Inflammatory macrophage treated with lipopolysaccharide for 1 hour (primary cell): ENCODE results near the gene CLIP2.
"Not testable (repeated sequence)": the region's sequence is repeated elsewhere in the genome, so short reads cannot be mapped to it uniquely, and the experiment has no call there.

Source experiments
- DNase-seq, 2 donors: peaks; one replicate each; pipeline ENCODE4 v3.0.0-alpha.2; 2020 to 2022

Gene CLIP2

GRCh38 chr7:74289018-74289658 lies at the start of gene CLIP2:
Gene CLIP2, plus strand, starts transcription at chr7:74289407. Its CDS starts 28,140 bp downstream, at chr7:74317547.
- DNase-seq, result peak; percentile 68 to 82

- DNase-seq, result no peak
Measured at GRCh38 chr7:74240482-74240881, 48.7 kb upstream of the CLIP2 start.

- DNase-seq, result no peak
Measured at GRCh38 chr7:74242122-74242443, 47.1 kb upstream of the CLIP2 start.

- DNase-seq, result no peak
Measured at GRCh38 chr7:74246497-74246896, 42.7 kb upstream of the CLIP2 start.

GRCh38 chr7:74248156-74248555 lies 41.1 kb upstream of the CLIP2 start:
- no peak for DNase-seq

- DNase-seq, result not testable (repeated sequence)
Measured at GRCh38 chr7:74249058-74249457, 40.1 kb upstream of the CLIP2 start.

GRCh38 chr7:74252893-74253292 lies 36.3 kb upstream of the CLIP2 start:
- no peak for DNase-seq

- no peak for DNase-seq
Measured at GRCh38 chr7:74253331-74253730, 35.9 kb upstream of the CLIP2 start.

- DNase-seq, result peak in 1 of 2 donors; percentile 28
Measured at GRCh38 chr7:74253835-74254128, 35.4 kb upstream of the CLIP2 start.

GRCh38 chr7:74254129-74254857 lies 34.9 kb upstream of the CLIP2 start, which contains the start of gene RFC2:
Gene RFC2, minus strand, starts transcription at chr7:74254399. Its CDS starts 16 bp downstream, at chr7:74254383.
- DNase-seq, result peak; percentile 95 to 98

GRCh38 chr7:74254858-74255379 lies 34.3 kb upstream of the CLIP2 start:
- no peak for DNase-seq

- not testable (repeated sequence) for DNase-seq
Measured at GRCh38 chr7:74255461-74255860, 33.7 kb upstream of the CLIP2 start.

GRCh38 chr7:74256491-74257408 lies 32.5 kb upstream of the CLIP2 start:
- peak; percentile 30 to 51 for DNase-seq

GRCh38 chr7:74258639-74259038 lies 30.6 kb upstream of the CLIP2 start:
- no peak for DNase-seq

- DNase-seq, result no peak
Measured at GRCh38 chr7:74262639-74263398, 26.4 kb upstream of the CLIP2 start.

GRCh38 chr7:74263399-74264120 lies 25.6 kb upstream of the CLIP2 start:
- no peak for DNase-seq

- DNase-seq, result no peak
Measured at GRCh38 chr7:74266191-74266963, 22.8 kb upstream of the CLIP2 start.

GRCh38 chr7:74267756-74268565 lies 21.2 kb upstream of the CLIP2 start:
- DNase-seq, result no peak

GRCh38 chr7:74269757-74270277 lies 19.4 kb upstream of the CLIP2 start:
- DNase-seq, result no peak

- DNase-seq, result no peak
Measured at GRCh38 chr7:74271742-74272141, 17.5 kb upstream of the CLIP2 start.
